ENCODE measurements around the gene MAST1.
"Not testable (repeated sequence)": the region's sequence is repeated elsewhere in the genome, so short reads cannot be mapped to it uniquely, and the experiment has no call there.

Gene MAST1

DNA sequence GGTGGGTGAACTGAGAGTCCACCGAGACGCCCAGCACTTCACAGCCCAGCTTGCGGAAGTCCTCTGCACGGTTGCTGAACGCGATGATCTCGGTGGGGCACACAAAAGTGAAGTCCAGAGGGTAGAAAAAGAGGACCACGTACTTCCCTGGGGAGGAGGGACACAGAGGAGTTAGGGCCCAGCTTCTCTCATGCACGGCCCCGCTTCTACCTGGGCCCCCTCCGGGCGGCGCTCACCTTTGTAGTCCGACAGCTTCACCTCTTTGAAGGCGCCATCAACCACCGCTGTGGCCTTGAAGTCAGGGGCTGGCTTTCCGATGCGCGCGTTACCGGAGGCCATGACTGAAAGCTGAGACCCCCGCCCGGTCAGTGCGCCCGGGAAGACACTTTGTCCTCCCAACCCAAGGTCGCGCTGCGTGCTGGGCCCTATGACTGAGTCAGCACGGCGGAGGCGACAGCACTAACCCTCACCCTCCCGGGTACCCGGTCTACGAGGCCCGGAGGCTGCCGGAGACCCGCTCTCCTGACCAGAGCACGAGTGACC is 37.3 kb upstream of the MAST1 start:
- no peak for DNase-seq (ENCODE audit: low read depth in 4 of 4, low spot score in 1 of 4)

- peak in 2 of 4 experiments; percentile 65 to 69 for DNase-seq (ENCODE audit: low read depth in 4 of 4, low spot score in 1 of 4)
Observed at GRCh38 chr19:12801466-12802266, 36.6 kb upstream of the MAST1 start, which contains the start of the genes PRDX2 and THSD8. PRDX2 (minus strand) TSS chr19:12801800; CDS start chr19:12801261, 539 bp downstream. THSD8 (plus strand) TSS chr19:12802069; CDS start chr19:12802072, 3 bp downstream.

GRCh38 chr19:12802267-12803106 is 35.8 kb upstream of the MAST1 start:
- DNase-seq (ENCODE audit: low read depth in 4 of 4, low spot score in 1 of 4): no peak

DNA sequence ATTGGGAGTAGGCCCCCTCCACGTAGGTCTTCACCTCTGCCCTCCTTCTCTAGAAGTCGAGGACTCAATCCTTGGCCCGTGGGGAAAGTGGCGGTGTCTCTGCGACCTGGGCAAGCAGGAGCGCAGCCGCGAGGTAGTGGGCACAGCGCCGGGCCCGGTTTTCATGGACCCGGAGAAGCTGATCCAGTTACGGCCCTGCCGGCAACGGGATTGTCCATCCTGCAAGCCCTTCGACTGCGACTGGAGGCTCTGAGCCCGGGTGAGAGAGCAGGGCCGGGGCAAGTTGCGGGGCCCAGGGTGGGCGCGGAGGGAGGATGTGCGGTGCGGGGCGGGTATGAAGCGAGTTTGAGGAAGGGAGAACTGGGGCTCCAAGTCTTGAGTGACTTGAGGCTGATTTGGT is 34.3 kb upstream of the MAST1 start:
- no peak for DNase-seq (ENCODE audit: low read depth in 4 of 4, low spot score in 1 of 4)

DNA sequence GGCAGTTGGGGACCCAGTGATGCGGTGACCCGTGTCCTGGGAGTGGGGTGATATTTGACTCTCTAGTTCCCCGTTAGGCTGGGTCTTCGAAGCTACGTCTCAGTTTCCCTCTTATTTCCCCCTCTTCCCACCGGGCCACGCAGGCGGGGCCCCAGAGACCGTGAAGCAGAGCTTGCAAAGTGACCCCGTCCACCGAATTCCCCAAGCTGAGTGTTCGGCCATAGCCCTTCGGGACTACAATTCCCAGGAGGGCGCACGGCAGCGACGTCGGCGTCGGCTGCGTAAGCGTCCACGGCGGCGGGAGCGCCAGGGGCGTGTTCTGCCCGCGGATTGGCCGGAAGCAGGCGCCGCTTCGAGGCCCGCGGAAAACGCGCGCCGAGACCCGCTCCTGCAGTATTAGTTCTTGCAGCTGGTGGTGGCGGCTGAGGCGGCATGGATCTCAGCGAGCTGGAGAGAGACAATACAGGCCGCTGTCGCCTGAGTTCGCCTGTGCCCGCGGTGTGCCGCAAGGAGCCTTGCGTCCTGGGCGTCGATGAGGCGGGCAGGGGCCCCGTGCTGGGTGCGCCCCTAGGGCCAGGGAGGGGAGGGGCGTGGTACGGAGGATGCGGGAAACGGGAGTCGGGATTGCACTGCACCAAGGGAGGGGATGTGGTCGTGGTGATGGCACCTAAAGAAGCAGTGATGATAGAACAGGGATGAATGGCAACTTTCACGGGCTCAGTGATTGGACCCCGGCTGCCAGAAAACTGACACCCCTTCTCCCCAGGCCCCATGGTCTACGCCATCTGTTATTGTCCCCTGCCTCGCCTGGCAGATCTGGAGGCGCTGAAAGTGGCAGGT is 31.9 kb upstream of the MAST1 start, which contains the start of gene RNASEH2A:
Gene RNASEH2A (plus strand): TSS at position 343 of the 840 bp plus-strand sequence. CDS start 90 bp downstream, at position 433.
- DNase-seq (ENCODE audit: low read depth in 4 of 4, low spot score in 1 of 4): peak in 3 of 4 experiments; percentile 72 to 85 (median 83)

- no peak for DNase-seq (ENCODE audit: low read depth in 4 of 4, low spot score in 1 of 4)
Observed at GRCh38 chr19:12815088-12815487, 23.2 kb upstream of the MAST1 start.

- not testable (repeated sequence) for DNase-seq (ENCODE audit: low read depth in 4 of 4, low spot score in 1 of 4)
Observed at GRCh38 chr19:12817188-12817587, 21.1 kb upstream of the MAST1 start.

- DNase-seq (ENCODE audit: low read depth in 4 of 4, low spot score in 1 of 4): not testable (repeated sequence)
Observed at GRCh38 chr19:12817810-12818209, 20.5 kb upstream of the MAST1 start.

DNA sequence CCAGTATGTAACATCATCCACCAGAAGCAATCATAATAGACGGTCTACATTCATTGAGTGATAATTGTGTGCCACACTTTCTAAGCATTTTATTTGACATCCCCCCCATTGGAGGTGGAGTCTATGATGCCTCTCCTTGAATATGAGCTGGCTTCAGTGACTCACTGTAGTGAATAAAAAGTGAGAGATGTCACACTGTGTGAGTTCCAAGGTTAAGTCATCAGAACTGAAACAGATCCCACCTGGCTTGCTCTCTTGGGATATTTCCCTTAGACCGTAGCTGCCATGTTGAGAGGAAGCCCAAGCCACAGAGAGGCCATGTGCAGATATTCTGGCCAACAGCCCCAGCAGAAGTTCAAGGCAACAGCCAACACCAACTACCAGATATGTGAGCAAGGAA is 16.6 kb upstream of the MAST1 start:
- DNase-seq (ENCODE audit: low read depth in 4 of 4, low spot score in 1 of 4): no peak

DNA sequence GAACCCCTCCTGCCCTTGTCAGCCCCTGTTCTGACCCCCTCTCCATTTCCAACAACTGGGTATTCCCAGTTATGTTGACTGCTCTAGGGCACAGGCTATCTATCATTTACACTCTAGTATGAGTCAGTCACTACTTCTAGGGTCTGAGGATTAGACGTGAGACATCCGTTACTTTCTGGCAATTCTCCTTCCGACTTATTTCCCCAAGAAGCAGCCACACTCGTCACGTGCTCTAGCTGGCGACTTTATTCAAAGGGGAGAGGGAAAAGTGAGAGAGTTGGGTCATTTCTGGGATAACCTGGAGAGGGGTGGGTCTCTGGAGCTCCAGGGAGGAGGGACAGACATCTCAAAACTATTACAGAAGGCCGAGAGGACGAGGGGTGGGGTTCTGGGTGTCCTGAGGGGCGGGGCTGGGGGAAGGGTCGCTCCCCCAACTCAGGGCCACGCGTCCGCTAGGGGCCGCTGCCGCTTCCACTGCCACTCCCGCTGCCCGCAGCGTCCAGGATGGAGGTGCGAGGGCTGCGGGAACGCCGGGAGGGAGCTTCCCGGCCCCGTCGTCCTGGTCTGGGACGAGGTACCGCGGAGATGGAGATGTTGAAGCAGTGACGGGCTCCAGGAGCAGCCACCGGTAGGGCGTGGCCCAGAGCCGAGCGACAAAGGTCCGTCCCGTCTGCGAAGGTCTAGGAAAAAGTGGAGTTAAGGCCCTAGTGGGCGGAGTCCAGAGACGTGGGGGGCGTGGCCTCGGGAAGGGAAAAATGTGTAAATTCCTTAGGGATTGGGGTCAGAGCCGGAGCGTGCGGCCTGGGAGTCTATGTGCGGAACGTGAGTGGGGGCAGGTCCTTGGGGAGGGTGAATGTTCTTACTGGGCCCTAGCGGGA is 12.8 kb upstream of the MAST1 start:
- no peak for DNase-seq (ENCODE audit: low read depth in 4 of 4, low spot score in 1 of 4)

DNA sequence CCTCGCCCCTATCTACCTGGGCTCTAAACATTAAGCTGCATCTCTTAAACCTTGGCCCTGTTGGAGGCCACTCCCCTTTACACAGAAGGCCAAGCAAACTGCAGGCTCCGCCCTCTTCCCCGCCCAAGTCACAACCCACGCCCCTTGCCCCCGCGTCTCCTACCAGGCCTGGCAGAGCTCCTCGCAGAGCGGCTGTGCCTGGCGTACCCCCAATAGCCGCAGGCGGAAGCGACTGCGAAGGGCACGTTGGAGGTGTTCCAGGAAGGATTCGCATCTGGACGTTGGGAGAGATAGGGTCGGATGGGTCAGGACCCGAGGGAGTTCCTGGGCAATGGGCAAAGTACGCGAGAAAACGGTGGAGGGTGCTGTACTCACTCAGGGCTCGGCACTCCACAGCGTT is 9.8 kb upstream of the MAST1 start:
- DNase-seq (ENCODE audit: low read depth in 4 of 4, low spot score in 1 of 4): no peak

DNA sequence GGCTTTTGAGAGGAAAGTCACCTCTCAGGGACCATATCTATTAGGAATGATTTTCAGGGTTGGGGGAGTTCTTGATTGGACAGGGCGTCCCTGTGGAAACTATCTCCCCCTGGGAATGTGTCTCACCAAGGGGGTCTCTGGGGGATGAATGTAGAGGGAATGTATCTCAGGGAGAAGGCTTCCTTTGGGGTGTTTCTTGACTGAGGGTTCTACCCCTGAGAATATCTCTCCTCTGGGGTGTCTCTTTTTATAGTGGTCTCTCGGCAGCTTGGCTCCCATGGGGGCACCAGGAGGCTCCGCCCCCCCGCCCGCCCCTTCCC is 4.9 kb upstream of the MAST1 start:
- no peak for DNase-seq (ENCODE audit: low read depth in 4 of 4, low spot score in 1 of 4)

- no peak for DNase-seq (ENCODE audit: low read depth in 4 of 4, low spot score in 1 of 4)
Observed at GRCh38 chr19:12833738-12834565, 4.4 kb upstream of the MAST1 start.

- DNase-seq (ENCODE audit: low read depth in 4 of 4, low spot score in 1 of 4): no peak
Observed at GRCh38 chr19:12834566-12834943, 3.8 kb upstream of the MAST1 start, which contains the start of gene RTBDN. RTBDN (minus strand) TSS chr19:12834579; CDS start chr19:12829979, 4,600 bp downstream.

DNA sequence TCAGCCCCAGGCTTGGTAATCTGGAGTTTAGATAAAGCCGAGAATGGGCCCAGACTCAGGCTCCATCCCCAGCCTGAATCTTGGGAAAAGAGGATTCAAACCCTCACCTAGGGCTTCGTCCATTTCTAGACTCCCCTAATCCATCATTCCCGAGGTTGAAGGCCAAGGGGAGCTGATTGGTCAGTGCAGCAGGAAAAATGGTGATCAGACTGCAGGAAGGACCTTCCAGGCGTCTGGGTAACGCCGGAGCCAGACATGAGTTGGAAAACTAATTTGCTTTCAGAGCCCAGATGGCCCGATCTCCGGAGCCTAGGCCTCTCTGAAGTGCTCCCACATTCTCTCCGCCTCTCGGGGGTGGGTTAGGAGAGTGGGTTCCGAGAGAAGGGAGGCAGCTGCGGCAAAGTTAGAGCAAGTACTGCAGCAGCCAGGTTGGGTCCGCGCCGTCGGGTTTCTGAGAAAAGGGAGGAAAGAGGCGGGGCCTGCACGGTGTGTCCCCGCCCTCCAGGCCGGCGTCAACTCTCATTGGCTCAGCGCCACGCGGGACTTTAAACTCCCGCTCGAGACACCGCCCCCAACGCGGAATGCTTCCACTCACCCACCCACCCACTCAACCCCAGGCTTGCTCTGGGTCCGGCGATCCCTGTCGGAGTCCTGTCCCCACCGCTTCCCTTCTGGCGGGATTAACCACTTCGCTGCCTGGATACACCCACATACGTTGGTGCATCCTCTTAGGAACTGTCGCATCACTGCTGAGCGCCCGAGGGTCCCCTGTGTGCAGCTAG is 3.1 kb upstream of the MAST1 start:
- no peak for DNase-seq (ENCODE audit: low read depth in 4 of 4, low spot score in 1 of 4)

- DNase-seq (ENCODE audit: low read depth in 4 of 4, low spot score in 1 of 4): no peak
Observed at GRCh38 chr19:12836529-12836863, 1.8 kb upstream of the MAST1 start.

GRCh38 chr19:12837225-12837624 is 1.1 kb upstream of the MAST1 start:
- no peak for DNase-seq (ENCODE audit: low read depth in 4 of 4, low spot score in 1 of 4)

All from stimulated activated CD4-positive, alpha-beta T cell treated with anti-CD3 and anti-CD28 coated beads, Interleukin-1b, Interleukin-23, amount 100 ng/mL, for 24 hours (primary cell).